K562 (cell line): ENCODE measurements around the gene ERVMER34-1. TPM values are rescaled to one million over a fixed set of nuclear protein-coding genes. Genes with fewer than 3 reads are reported as not detected.

Experiments used
- ARID3B ChIP-seq: fragments of 250-450 bp; sonication (Bioruptor Pico); IDR thresholded peaks from 2 replicates; pipeline ENCODE4 v1.4.0; 2020; ENCODE audit warnings: borderline replicate concordance
- BHLHE40 ChIP-seq: IDR thresholded peaks from 2 replicates; pipeline ENCODE4 v1.6.1; 2011; ENCODE audit warnings: low read length, improper control_type of control experiment
- CCAR2 ChIP-seq: fragments of 200-400 bp; formaldehyde crosslinking; IDR thresholded peaks from 2 replicates; pipeline ENCODE4 v1.6.1; 2017; ENCODE audit warnings: mild to moderate bottlenecking, low read depth, low read length
- DPF2 ChIP-seq: fragments of 450-650 bp; IDR thresholded peaks from 2 replicates; pipeline ENCODE4 v1.6.1; 2016
- E2F6 ChIP-seq, 2 experiments: IDR thresholded peaks; 2 replicates each; pipeline ENCODE4 v1.6.1; 2011; ENCODE audit warnings: borderline replicate concordance in 1 of 2, control low read depth in 1 of 2, low read depth in 1 of 2, low read length in 1 of 2, mild to moderate bottlenecking in 1 of 2, mixed read lengths in 1 of 2, moderate library complexity in 1 of 2; ENCODE audit not compliant: insufficient read depth in 1 of 2, insufficient read length in 1 of 2, poor library complexity in 1 of 2, severe bottlenecking in 1 of 2; ENCODE audit errors: extremely low read depth in 1 of 2
- EP300 ChIP-seq: IDR thresholded peaks from 2 replicates; pipeline ENCODE4 v1.6.1; 2012; ENCODE audit warnings: low read length, improper control_type of control experiment
- ETS1 ChIP-seq: conservative IDR thresholded peaks from 2 replicates; pipeline ENCODE4 v1.6.1; 2011; ENCODE audit warnings: low read depth, mild to moderate bottlenecking, low read length; ENCODE audit not compliant: control insufficient read depth
- HMGXB4 ChIP-seq: sonication (generic); formaldehyde crosslinking; IDR thresholded peaks from 2 replicates; pipeline ENCODE4 v1.8.1; 2023; ENCODE audit warnings: mild to moderate bottlenecking, missing genetic modification reagents
- KAT7 ChIP-seq: sonication (generic); formaldehyde crosslinking; IDR thresholded peaks from 2 replicates; pipeline ENCODE4 v1.8.0; 2022; ENCODE audit warnings: missing genetic modification reagents, mild to moderate bottlenecking, borderline replicate concordance
- KLF1 ChIP-seq: fragments of 450-650 bp; IDR thresholded peaks from 2 replicates; pipeline ENCODE4 v1.6.1; 2016; ENCODE audit warnings: missing genetic modification characterization, missing compliant biosample characterization
- LCOR ChIP-seq: sonication (generic); formaldehyde crosslinking; IDR thresholded peaks from 2 replicates; pipeline ENCODE4 v1.8.0; 2022; ENCODE audit warnings: mild to moderate bottlenecking, missing genetic modification reagents
- NFYB ChIP-seq: IDR thresholded peaks from 2 replicates; pipeline ENCODE4 v1.6.1; 2011; ENCODE audit warnings: mild to moderate bottlenecking, moderate library complexity; ENCODE audit not compliant: insufficient read length; ENCODE audit errors: extremely low read depth
- SAFB2 ChIP-seq: fragments of 200-400 bp; formaldehyde crosslinking; IDR thresholded peaks from 2 replicates; pipeline ENCODE4 v1.6.1; 2018; ENCODE audit warnings: borderline replicate concordance, low read length, low read depth, moderate library complexity; ENCODE audit not compliant: severe bottlenecking
- SMAD1 ChIP-seq: fragments of 150-350 bp; IDR thresholded peaks from 2 replicates; pipeline ENCODE4 v1.6.1; 2014; ENCODE audit warnings: low read length, low read depth; ENCODE audit not compliant: partially characterized antibody
- SP1 ChIP-seq: sonication (generic); formaldehyde crosslinking; IDR thresholded peaks from 2 replicates; pipeline ENCODE4 v1.8.1; 2022; ENCODE audit warnings: mild to moderate bottlenecking, missing genetic modification reagents
- SP2 ChIP-seq: IDR thresholded peaks from 2 replicates; pipeline ENCODE4 v1.6.1; 2011; ENCODE audit warnings: mild to moderate bottlenecking, low read depth, low read length, moderate library complexity; ENCODE audit not compliant: poor library complexity, severe bottlenecking; ENCODE audit errors: extremely low read depth
- SUPT5H ChIP-seq: fragments of 450-650 bp; IDR thresholded peaks from 2 replicates; pipeline ENCODE4 v1.6.1; 2016
- YY1 ChIP-seq, 3 experiments: IDR thresholded peaks; 2 replicates each; pipeline ENCODE4 v1.6.1; 2011; ENCODE audit warnings: low read length in 2 of 3, mild to moderate bottlenecking in 2 of 3, moderate library complexity in 2 of 3, borderline replicate concordance in 1 of 3, control low read depth in 1 of 3, low read depth in 1 of 3; ENCODE audit not compliant: insufficient read depth in 3 of 3, insufficient replicate concordance in 2 of 3, control insufficient read depth in 1 of 3, insufficient read length in 1 of 3; ENCODE audit errors: extremely low read depth in 1 of 3
- ZEB2 ChIP-seq: fragments of 450-650 bp; IDR thresholded peaks from 2 replicates; pipeline ENCODE4 v1.6.1; 2016
- ZFX ChIP-seq: sonication (generic); formaldehyde crosslinking; IDR thresholded peaks from 2 replicates; pipeline ENCODE4 v1.8.0; 2022; ENCODE audit warnings: mild to moderate bottlenecking, missing genetic modification reagents, moderate library complexity
- polyA plus RNA-seq, 8 experiments: library from polyadenylated mRNA; depleted of rRNA in 4 of 8; stranded (reverse) in 5 of 8; unstranded in 3 of 8; fragments of >200 nt; fragmentation: Nextera tagmentation in 2 of 8; fragmentation: Illumina TruSeq in 1 of 8; extraction: Ambion mirVana in 2 of 8; extraction: Trizol in 1 of 8; gene quantifications; 2 replicates each; pipeline versions ENCODE4 v1.2.1 to v1.2.3, GENCODE V29; 2011 to 2014; ENCODE audit warnings: inconsistent platforms in 1 of 8, missing spikeins in 1 of 8
- total RNA-seq, 7 experiments: library from RNA; depleted of rRNA in 6 of 7; stranded (reverse); fragments of >200 nt in 6 of 7; fragmentation: Illumina TruSeq in 2 of 7; extraction: Trizol in 2 of 7; gene quantifications; 2 replicates each; pipeline versions ENCODE4 v1.2.1 to v1.2.3, GENCODE V29; 2011 to 2021; ENCODE audit warnings: low replicate concordance in 1 of 7

ERVMER34-1 gene
- total and polyA plus RNA-seq, 9 of the 15 experiments (the other 6 are each of a cell fraction or from before 2014, with no cell fraction given), result 0.04 to 0.57 (median 0.25) TPM

- TF ChIP-seq SMAD1 (peak; percentile 65), DPF2 (peak; percentile 55; the same call in 1 of the 2 replicates), KLF1 (tag) (peak; percentile 74; the same call in 1 of the 2 replicates), EP300 (no peak), ARID3B (no peak), CCAR2 (no peak), ETS1 (peak; percentile 80), SUPT5H (peak; percentile 95), NFYB (peak; percentile 55), ZEB2 (0 out of 2 replicates have a peak, but pooled peaks have one; percentile 19), BHLHE40 (0 out of 2 replicates have a peak, but pooled peaks have one; percentile 3), SAFB2 (no peak), SP2 (peak; percentile 29), LCOR (CRISPR knock-in tag) (peak; percentile 70), HMGXB4 (CRISPR knock-in tag) (peak; percentile 77; the same call in 1 of the 2 replicates), KAT7 (CRISPR knock-in tag) (peak; percentile 94; the same call in 1 of the 2 replicates), E2F6 (IDR thresholded peaks at IDR 0.05; ENCODE audit: borderline replicate concordance in 1 of 2, extremely low read depth in 1 of 2, insufficient read depth in 1 of 2, insufficient read length in 1 of 2, low read depth in 1 of 2, low read length in 1 of 2, poor library complexity in 1 of 2, severe bottlenecking in 1 of 2) (peak; percentile 82 to 90), YY1 (IDR thresholded peaks at IDR 0.05; ENCODE audit: borderline replicate concordance in 1 of 3, control insufficient read depth in 1 of 3, extremely low read depth in 1 of 3, insufficient read depth in 3 of 3, insufficient read length in 1 of 3, insufficient replicate concordance in 2 of 3, low read depth in 1 of 3, low read length in 2 of 3) (peak in 1 of 3 experiments; percentile 7), SP1 (peak; percentile 80), ZFX (CRISPR knock-in tag) (peak; percentile 72)
These were observed 38.7 kb downstream of the ERVMER34-1 start (continued) for GRCh38 chr4:52712251-52713130.
